ENCODE data around the gene KLC4.

DNA sequence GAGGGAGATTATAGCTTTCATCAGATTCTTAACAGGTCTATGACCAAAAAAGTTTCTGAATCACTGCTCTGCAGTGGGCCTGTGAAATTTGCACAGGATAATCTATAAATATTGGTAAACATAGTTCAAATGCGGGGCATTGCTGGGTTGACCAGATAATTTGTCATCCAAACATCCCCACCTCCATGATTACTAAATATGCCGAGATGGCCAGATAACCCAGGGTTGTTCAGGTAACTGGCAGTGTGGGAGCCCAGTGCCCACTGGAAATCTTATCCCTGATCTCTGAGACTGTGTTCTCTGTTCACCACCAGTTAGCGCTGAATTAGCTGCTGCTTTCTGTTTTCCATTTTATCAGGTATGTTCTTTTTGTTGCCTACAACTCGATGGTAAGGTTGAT is 38.1 kb downstream of the KLC4 start:
- no peak for TF ChIP-seq SUZ12 (IDR thresholded peaks at IDR 0.05; ENCODE audit: extremely low read depth, insufficient read depth, insufficient read length)
- TF ChIP-seq YY1 (IDR thresholded peaks at IDR 0.05; ENCODE audit: insufficient read depth, insufficient read length): no peak
